PC-9 (cell line): Measurements from ENCODE around the gene NHLRC1. TPM values are rescaled to one million over a fixed set of nuclear protein-coding genes. Genes with fewer than 3 reads are reported as not detected.
A peak's percentile ranks its signal among the peaks of the same experiment; 100 is the strongest.

Experiments used
- BruUV-seq: library from RNA; stranded (reverse); fragments of 400-500 nt; replicated peaks from 2 replicates; lab custom pipeline; 2021; lab: Mats Ljungman, UMichigan
- CTCF ChIA-PET: fragments of 300-600 bp; sonication (Branson Sonifier 250); formaldehyde crosslinking; loops from one replicate; lab custom pipeline; 2022; ENCODE audit warnings: antibody characterized with exemption; lab: Charles Lee
- POLR2A ChIA-PET: fragments of 300-600 bp; sonication (Branson Sonifier 250); formaldehyde crosslinking; loops from one replicate; lab custom pipeline; 2022; ENCODE audit warnings: antibody characterized with exemption; ENCODE audit not compliant: unreplicated experiment; lab: Charles Lee
- DNase-seq, 2 experiments: peaks; one replicate each; pipeline versions ENCODE4 v3.0.0 to v3.0.0-alpha.2; 2015 to 2022; ENCODE audit warnings: mixed read lengths in 1 of 2
- H2AFZ ChIP-seq: fragments of 200-600 bp; sonication (generic); 2 replicates; pipeline ENCODE4 v1.8.1; 2017; ENCODE audit warnings: antibody characterized with exemption
- H3F3A ChIP-seq: fragments of 200-600 bp; sonication (generic); 2 replicates; pipeline ENCODE4 v1.8.1; 2017; ENCODE audit warnings: antibody characterized with exemption, mild to moderate bottlenecking, low read depth; ENCODE audit not compliant: insufficient read depth
- H3K27ac ChIP-seq: fragments of 200-600 bp; sonication (generic); 2 replicates; pipeline ENCODE4 v1.6.1; 2016; ENCODE audit warnings: mixed run types
- H3K27me3 ChIP-seq: fragments of 200-600 bp; sonication (generic); 2 replicates; pipeline ENCODE4 v1.6.1; 2016; ENCODE audit warnings: low read depth, mixed run types; ENCODE audit not compliant: insufficient read depth
- H3K36me3 ChIP-seq: fragments of 200-600 bp; sonication (generic); 2 replicates; pipeline ENCODE4 v1.6.1; 2016; ENCODE audit warnings: low read depth, mixed run types
- H3K4me1 ChIP-seq: fragments of 200-600 bp; sonication (generic); replicated peaks from 2 replicates; pipeline ENCODE4 v1.6.1; 2016; ENCODE audit warnings: mixed run types; ENCODE audit not compliant: insufficient read depth
- H3K4me2 ChIP-seq: fragments of 200-600 bp; sonication (generic); 2 replicates; pipeline ENCODE4 v1.6.1; 2017; ENCODE audit warnings: mixed run types
- H3K4me3 ChIP-seq: fragments of 200-600 bp; sonication (generic); 2 replicates; pipeline ENCODE4 v1.6.1; 2016; ENCODE audit warnings: mixed run types
- H3K79me2 ChIP-seq: fragments of 200-600 bp; sonication (generic); 2 replicates; pipeline ENCODE4 v1.6.1; 2017; ENCODE audit warnings: low read depth, mixed run types
- H3K9me2 ChIP-seq: fragments of 200-600 bp; sonication (generic); 2 replicates; pipeline ENCODE4 v1.8.1; 2017; ENCODE audit warnings: mild to moderate bottlenecking; ENCODE audit not compliant: insufficient read depth
- H3K9me3 ChIP-seq: fragments of 200-600 bp; sonication (generic); 2 replicates; pipeline ENCODE4 v1.8.1; 2016; ENCODE audit warnings: low read depth; ENCODE audit not compliant: insufficient read depth
- H4K20me1 ChIP-seq: fragments of 200-600 bp; sonication (generic); 2 replicates; pipeline ENCODE4 v1.8.1; 2017; ENCODE audit not compliant: insufficient read depth
- EZH2 ChIP-seq: fragments of 200-600 bp; sonication (generic); IDR thresholded peaks from 2 replicates; pipeline ENCODE4 v1.8.0; 2017; ENCODE audit warnings: antibody characterized with exemption, low read depth
- intact Hi-C: fragments of 100-400 bp; cut with micrococcal nuclease; formaldehyde crosslinking; loops from one replicate; pipeline ENCODE4 v1.10.0; 2022; ENCODE audit not compliant: unreplicated experiment
- total RNA-seq: library from RNA; stranded (reverse); gene quantifications from 2 replicates; pipeline ENCODE4 v1.2.3, GENCODE V29; 2021
- TF ChIP-seq, protein P1 (sequence below): fragments of 200-600 bp; sonication (generic); conservative IDR thresholded peaks from 2 replicates; pipeline ENCODE4 v1.6.1; 2017; ENCODE audit warnings: mixed run types, antibody characterized with exemption, mild to moderate bottlenecking, moderate library complexity

The NHLRC1 gene
- total RNA-seq, 1 experiment from 2014 or later: 1.0 TPM

DNA sequence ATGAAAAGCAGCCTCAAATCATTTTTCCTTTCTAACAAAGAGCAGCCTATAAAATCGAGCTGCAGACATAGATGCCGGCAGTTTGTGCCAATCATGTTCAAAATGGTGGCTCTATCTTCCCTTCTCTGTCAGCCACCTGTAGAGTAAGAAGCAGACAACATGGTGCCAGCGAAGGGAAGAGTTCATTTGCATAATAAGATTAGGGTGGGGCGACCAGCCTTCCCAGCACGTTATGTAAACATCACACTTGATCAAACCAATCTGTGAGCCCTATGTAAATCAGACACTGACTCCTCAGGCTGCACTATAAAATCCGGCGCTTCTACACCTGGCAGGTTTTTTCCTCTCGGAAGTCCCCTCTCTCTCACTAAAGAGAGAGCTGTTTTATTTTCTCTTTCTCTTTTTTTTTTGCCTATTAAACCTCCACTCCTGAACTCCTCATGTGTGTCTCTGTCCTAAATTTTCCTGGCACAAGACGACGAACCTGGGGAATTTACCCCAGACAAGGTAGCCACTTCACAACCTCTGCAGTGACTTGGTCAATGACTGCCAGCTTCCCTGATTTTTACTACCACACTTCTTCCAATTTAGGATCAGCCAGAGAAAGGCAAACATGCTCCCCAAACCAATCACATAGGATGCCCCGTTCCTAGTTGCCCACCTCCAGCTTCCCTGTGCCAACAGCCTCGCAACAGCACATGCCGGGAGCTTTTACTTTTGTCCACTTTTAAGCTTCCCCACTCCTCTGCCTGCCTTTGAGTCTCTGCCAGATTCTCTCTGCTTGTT is 19.5 kb upstream of the NHLRC1 start:
- Histone ChIP-seq H3K36me3 (peaks cover 8% of the 10 kb centered on the region; the same call in 1 of the 2 replicates), H3K27ac (no peak overlapping the region), H4K20me1 (no peaks in the 10 kb centered on the region), H3K4me3 (no peak overlapping the region), H3K9me2 (no peaks in the 10 kb centered on the region), H3F3A (no peaks in the 10 kb centered on the region), H3K9me3 (no peaks in the 10 kb centered on the region), H3K27me3 (no peaks in the 10 kb centered on the region), H3K4me2 (no peak overlapping the region), H2AFZ (no peak overlapping the region), H3K4me1 (no peaks in the 10 kb centered on the region), H3K79me2 (no peaks in the 10 kb centered on the region)
- TF ChIP-seq, protein P1, sequence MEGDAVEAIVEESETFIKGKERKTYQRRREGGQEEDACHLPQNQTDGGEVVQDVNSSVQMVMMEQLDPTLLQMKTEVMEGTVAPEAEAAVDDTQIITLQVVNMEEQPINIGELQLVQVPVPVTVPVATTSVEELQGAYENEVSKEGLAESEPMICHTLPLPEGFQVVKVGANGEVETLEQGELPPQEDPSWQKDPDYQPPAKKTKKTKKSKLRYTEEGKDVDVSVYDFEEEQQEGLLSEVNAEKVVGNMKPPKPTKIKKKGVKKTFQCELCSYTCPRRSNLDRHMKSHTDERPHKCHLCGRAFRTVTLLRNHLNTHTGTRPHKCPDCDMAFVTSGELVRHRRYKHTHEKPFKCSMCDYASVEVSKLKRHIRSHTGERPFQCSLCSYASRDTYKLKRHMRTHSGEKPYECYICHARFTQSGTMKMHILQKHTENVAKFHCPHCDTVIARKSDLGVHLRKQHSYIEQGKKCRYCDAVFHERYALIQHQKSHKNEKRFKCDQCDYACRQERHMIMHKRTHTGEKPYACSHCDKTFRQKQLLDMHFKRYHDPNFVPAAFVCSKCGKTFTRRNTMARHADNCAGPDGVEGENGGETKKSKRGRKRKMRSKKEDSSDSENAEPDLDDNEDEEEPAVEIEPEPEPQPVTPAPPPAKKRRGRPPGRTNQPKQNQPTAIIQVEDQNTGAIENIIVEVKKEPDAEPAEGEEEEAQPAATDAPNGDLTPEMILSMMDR: no peak
- TF ChIP-seq EZH2: no peak
- intact Hi-C loops: no loop called here
- no peak for DNase-seq
- BruUV-seq: no TSS peak
- ChIA-PET CTCF (no interaction called here), POLR2A (no interaction called here)

DNA sequence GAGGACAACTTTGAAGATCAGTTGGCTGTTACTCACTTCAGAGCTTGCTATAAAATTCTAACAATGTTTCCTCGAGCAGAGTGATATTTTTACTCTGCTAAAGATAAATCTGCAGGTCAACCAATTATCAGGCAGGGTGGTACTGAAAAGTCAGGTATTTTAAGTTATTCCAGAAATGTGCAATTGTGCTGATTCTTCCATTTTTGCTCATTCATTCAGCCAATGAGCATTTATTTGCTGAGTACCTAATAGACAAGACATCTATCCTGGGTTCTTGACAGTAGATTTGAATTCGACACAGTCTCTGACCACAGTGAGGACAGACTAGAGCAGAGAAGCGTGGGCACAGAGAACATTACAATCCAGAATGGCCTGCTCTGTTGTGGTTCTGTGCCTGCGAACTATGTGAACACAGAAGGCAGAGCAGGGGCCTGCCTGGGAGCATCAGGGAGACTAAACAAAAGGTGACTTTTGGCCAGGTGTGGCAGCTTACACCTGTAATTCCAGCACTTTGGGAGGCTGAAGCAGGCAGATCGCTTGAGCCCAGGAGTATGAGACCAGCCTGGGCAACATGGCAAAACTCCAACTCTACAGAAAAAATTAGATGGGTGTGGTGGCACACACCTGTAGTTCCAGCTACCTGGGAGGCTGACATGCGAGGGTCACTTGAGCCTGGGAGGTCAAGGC is 17.6 kb upstream of the NHLRC1 start:
- intact Hi-C loops: no loop called here
- POLR2A ChIA-PET: no interaction called here
- H3F3A ChIP-seq: no peaks in the 10 kb centered on the region

DNA sequence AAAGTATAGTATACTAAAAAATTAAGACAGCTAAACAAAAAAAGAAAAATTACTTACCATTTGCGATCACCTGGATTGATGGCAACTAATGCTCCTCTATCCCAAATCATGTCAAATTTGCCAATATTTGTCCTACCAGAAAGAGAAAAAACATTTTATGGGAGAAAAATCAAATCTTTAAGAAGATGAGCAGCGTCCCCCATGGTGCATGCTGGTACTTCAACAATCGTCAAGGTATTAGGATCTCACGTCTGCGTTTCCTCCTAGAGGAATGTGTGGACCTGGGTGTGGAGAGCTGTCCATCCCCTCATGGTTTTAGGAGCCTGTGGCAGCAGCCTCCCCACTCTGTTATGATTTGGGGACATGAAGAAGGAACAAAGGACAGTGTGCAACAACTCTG is 16.4 kb upstream of the NHLRC1 start:
- Histone ChIP-seq H3K79me2 (no peaks in the 10 kb centered on the region), H3K27me3 (no peaks in the 10 kb centered on the region), H4K20me1 (no peaks in the 10 kb centered on the region), H3K4me1 (no peaks in the 10 kb centered on the region), H2AFZ (no peak overlapping the region), H3K4me2 (no peak overlapping the region), H3F3A (no peaks in the 10 kb centered on the region), H3K36me3 (0 out of 2 replicates have a peak, but pooled peaks cover 4% of the 10 kb centered on the region), H3K9me3 (no peaks in the 10 kb centered on the region), H3K27ac (no peak overlapping the region), H3K9me2 (no peaks in the 10 kb centered on the region), H3K4me3 (no peak overlapping the region)
- ChIA-PET POLR2A (no interaction called here), CTCF (interaction anchor here (0.6 kb wide), 1 partner anchor 147 kb away, joined by 4 read pairs; no protein-coding TSS in a partner anchor)
- no TSS peak for BruUV-seq
- no peak for DNase-seq
- intact Hi-C loops: no loop called here
- TF ChIP-seq, protein P1: peak; percentile 25; the same call in 1 of the 2 replicates
- TF ChIP-seq EZH2: no peak

More for the DNA sequence above, 17.6 kb upstream of the NHLRC1 start:
- Histone ChIP-seq H3K36me3 (0 out of 2 replicates have a peak, but pooled peaks cover 4% of the 10 kb centered on the region), H3K9me3 (no peaks in the 10 kb centered on the region), H3K27ac (no peak overlapping the region), H2AFZ (no peak overlapping the region), H3K4me3 (no peak overlapping the region), H3K27me3 (no peaks in the 10 kb centered on the region), H3K79me2 (no peaks in the 10 kb centered on the region), H3K4me2 (no peak overlapping the region), H3K9me2 (no peaks in the 10 kb centered on the region), H3K4me1 (no peaks in the 10 kb centered on the region), H4K20me1 (no peaks in the 10 kb centered on the region)
- TF ChIP-seq, protein P1: no peak
- no peak for TF ChIP-seq EZH2
- CTCF ChIA-PET: no interaction called here
- BruUV-seq: no TSS peak
- no peak for DNase-seq
